ENCODE results near the gene PXDN.

PXDN gene

GRCh38 chr2:1602278-1603010 is 141.9 kb downstream of the PXDN start:
- DNase-seq (ENCODE audit: low read depth in 1 of 2, low spot score in 1 of 2), result no peak

GRCh38 chr2:1601471-1602277 is 142.6 kb downstream of the PXDN start:
- no peak for DNase-seq (ENCODE audit: low read depth in 1 of 2, low spot score in 1 of 2)

- DNase-seq (ENCODE audit: low read depth in 1 of 2, low spot score in 1 of 2), result no peak
Measured at GRCh38 chr2:1601067-1601412, 143.3 kb downstream of the PXDN start.

- no peak for DNase-seq (ENCODE audit: low read depth in 1 of 2, low spot score in 1 of 2)
Measured at GRCh38 chr2:1600191-1601066, 143.9 kb downstream of the PXDN start.

DNA sequence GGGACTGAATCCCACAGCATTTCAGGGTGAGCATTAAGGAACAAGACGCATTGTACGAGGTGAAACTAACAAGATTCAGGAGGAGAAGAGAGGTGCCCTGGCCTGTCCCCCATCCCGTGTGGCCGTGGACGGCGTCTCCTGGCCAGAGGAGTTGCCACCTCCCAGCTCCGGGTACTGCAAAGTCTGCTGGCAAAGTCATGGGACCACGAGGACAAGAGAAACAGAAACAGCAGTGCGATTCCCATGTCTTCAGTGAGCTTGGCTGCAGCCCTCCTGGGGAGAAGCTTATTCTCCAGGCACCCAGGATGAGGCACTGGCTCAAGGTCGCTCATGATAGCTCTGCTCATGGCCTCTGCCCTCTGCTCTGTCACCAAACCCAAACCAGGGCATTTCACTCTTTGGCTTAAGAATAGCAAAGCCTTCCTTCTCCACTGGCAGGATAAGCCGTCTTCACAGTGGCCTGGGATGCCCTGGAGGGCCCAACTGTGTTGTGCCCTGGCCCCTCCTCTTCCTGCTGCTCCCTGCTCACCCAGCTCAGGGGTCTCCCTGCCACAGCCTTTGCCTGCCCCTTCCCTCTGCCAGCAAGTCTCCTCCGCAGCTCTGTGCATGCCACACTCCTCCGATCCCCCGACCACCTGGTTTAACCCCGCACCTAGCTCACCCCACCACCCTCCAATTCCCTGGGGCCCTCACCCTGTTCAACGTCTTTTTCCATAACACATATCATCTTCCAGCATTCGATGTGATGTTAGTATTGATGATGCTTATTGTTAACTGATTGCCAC is 144.8 kb downstream of the PXDN start:
- DNase-seq (ENCODE audit: low read depth in 1 of 2, low spot score in 1 of 2), result no peak

DNA sequence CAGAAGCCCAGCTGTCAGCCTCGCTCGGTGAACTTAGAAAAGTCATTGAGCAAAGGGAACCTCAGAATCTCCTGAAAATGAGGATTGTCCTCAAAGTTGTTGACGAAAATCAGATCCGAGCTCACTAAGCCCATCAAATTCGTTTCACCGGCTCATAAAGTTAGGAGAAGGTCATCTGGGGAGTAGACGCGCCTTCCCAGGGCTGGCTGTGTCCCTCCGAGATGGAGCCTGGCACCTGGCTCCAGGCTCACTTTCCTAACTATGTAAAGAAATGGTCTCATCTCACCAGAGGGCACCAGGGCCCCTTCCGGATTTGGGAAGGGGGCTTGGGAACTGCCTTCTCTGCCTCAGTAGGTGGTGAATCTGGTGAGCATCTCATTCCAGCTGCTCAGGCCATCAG is 145.5 kb downstream of the PXDN start:
- DNase-seq (ENCODE audit: low read depth in 1 of 2, low spot score in 1 of 2), result no peak

DNA sequence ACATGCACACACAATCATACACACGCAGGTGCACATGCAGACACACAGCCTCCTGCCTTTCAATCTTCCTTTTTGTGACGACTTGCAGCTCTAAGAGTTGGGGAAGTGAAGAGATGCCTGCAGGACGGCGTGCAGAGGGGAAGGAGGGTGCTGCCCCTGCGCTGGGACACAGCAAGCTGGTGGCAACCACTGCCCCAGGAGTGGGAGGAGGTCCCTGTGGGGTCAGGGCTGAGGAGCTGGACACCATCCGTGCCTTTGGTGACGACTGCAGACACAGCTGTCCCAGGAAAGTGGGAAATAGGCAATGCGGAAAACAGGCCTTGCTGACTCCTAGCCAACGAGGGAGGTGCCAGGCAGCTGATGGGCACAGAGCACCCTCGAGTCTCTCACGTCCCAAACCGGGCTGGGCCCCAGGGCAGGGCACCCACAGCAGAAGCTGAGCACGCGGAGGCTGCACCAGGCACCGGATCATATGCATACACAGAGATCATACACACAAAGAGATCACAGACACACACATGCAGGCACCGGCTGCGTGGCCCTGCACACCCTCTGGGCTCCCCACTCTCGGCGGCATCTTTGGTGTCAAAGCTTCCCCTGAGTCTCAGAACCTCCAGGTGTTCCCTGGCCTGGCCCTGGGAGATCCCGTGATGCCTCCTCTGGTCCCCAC is 146.1 kb downstream of the PXDN start:
- DNase-seq (ENCODE audit: low read depth in 1 of 2, low spot score in 1 of 2), result no peak

- DNase-seq (ENCODE audit: low read depth in 1 of 2, low spot score in 1 of 2), result no peak
Measured at GRCh38 chr2:1595274-1595673, 149.0 kb downstream of the PXDN start.

DNA sequence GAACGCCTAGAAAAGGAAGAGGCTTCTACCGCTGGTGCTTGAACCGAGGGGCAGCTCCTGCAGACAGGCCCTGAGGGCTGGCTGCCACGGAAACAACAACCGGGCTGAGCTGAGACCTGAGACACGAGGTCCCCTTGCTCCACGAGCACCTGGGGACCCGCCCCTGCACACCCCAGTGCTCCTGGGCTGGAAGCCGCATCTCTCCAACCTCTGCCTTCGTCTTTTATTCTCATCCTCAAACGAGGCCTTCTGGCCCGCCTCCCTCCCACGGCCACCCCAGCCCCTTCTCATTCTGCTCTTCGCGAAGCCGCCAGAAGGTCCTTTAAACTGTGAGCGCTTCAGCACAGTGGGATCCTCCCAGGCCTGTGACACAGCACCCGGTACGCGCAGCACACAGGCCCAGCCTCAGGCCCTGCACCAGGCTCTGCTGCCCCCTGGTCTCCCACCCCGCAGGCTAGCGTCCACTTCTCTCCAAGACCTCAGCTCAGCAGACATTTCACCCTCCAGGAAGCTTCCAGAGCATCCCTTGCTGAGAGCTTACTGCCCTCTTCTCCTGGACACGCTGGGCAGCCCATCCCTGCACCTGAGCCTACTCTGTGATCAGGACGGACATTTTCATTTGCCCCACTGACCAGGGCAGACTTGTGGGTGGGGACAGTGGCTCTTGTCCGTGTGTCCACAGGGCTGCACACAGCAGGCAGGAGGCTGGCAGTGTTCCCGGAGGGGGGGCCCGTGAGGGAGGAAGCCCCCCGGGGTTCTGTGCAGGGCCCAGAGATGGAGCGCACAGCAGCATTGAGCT is 149.7 kb downstream of the PXDN start:
- DNase-seq (ENCODE audit: low read depth in 1 of 2, low spot score in 1 of 2), result no peak

- DNase-seq (ENCODE audit: low read depth in 1 of 2, low spot score in 1 of 2), result no peak
Measured at GRCh38 chr2:1594123-1594372, 150.3 kb downstream of the PXDN start.

DNA sequence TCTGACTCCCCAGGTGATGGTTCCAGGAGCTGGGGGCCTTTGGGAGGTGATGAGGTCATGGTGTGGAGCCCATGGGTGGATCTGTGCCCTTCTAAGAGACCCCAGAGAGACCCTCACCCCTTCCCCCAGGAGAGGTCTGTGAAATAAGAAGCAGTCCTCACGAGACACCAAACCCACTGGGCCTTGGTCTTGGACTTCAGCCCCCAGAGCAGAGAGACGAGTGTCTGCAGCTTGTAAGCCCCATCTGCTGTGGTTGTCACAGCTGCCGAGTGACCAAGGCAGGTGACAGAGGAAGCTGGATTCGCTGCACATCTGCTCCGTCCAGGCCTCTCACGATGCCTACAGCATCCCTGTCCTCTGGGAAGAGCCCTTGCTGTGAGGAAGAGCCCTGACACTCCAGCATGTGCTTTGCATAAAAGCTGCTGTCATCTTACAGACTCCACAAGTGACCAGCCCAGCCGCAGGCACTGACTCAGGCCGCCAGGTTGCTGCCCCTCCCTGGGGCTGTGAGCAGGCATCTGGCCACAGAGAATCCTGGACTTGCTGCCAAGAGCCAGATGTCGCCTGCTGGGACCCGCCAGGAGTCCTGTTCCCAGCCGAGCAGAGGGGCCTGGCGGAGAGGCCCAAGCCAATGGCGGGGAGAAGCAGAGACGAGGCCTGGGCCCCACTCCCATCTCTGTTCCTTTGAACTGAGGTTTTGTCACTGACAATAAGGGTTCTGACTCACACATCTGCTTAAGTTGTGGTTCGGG is 150.8 kb downstream of the PXDN start:
- DNase-seq (ENCODE audit: low read depth in 1 of 2, low spot score in 1 of 2), result no peak

DNA sequence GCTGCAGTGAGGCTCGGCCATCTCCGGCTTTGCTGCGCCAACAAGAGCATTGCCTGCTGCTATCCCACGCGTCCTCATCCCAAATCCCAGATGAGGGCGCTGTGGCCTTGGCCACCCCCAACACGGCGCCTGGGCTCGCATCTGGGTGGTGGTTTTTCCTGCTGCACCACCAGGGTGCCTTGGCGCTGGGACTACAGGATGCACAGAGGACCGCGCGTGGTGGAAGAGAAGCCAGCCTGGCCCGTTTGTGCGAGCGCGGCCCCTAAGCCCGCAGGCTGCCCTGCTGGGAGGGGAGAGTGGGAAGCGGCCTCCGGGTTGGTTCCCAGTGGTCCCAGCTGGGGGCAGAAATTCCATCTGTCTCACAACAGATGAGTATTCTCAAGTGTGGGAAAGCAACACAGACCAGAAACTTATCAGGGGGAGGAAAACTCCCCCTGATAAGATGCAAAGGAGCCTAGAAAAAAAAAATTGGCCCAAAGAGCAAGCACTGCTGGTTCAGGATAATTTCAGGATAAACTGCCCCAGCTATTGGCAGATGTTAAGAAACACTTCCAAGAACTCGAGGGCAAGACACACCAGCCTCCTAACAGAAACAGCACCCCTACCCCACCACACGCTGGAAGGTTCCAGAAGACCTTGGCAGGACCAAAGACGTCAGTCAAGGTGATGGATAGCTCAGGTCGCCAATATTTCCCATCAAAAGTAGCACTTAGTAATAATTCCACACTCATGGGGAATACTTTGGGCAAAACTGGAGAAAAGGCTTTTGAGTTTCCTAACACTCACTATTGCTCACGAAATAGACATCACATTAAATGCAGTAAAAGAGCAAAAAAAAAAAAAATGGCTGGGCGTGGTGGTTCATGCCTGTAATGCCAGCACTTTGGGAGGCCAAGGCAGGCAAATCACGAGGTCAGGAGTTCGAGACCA is 152.1 kb downstream of the PXDN start:
- DNase-seq (ENCODE audit: low read depth in 1 of 2, low spot score in 1 of 2), result no peak

DNA sequence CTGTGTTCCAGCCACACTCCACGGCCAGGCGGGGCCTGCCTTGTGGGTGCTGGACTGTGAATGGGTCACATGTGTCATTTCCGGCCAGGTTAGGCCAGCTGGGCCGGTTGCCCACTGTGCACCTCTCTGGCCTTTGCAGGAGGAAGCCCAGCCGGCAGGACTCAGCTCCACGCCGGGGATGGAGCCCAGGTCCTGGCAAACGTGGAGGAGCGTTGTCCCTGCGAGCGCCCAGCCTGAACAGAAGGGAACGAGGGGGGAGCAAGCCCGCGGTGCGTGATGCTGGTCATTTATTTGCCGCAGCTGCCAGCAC is 152.9 kb downstream of the PXDN start:
- DNase-seq (ENCODE audit: low read depth in 1 of 2, low spot score in 1 of 2), result no peak

DNA sequence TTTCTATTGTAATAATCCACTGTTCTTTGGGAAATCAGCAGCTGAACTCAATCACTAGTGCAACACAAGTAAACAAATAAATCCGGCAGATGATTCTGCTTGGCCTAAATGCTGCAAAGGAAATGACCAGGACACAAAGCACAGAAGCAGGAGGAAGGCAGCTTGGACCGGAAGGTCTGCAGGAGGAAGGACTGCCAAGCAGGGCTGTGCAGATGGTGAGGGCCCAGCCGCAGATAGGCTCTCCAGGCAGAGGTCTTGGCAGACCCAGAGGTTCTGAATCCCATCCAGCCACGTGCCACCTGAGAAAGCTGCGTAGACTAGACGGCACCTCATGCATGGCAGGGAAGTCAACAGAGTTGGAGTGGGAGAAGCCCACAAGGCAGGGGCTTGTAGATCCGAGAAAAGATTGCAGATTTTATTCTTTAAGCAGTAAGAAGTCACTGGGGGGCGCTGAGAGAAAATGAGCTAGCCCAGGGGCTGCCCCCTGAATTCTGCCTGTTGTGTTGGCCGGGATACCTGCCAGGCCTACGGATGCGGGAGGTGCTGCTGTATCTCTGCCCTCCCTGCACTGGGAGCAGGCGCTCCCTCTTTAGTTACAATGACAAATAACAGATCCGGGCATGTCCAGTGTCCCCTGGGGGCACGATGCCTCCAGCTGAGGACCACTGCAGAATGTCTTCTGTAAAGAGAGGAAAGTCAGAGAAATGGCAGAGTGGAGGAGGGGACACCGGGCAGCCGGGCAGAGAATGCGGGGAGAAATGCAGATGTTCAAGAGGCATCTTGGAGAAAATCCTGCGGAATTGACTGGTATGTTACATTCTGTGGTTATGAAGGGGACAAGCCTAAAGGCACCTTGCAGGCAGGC is 153.5 kb downstream of the PXDN start:
- DNase-seq (ENCODE audit: low read depth in 1 of 2, low spot score in 1 of 2), result no peak

DNA sequence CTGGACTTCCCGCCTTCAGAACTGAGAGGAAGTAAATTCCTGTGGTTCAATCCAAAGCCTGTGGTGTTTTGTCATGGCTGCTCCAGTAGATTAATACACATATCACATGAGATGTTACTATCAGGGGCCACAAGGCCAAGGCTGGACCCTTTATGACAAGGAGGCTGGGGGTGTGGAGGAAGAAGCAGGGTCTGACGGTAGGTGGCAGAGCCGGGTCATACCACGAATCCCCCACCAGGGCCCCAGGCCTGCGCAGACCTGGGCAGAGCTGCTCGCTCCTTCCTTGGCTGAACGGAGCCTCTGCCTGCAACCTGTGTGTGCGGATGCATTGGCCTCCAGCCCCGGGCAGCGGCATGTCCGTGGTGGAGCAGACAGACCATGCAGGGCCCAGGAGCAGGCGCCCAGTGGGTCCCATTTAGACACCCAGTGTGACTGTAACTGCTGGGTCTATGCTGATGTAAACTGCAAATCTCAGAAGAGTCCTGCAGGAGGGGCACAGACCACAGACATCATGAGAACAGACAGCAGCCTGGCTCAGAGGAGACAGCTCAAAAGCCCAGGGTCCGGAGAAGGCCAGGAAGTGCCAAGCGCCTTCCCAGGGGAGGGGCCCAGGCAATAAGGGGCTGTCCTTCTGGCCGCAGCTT is 155.2 kb downstream of the PXDN start:
- DNase-seq (ENCODE audit: low read depth in 1 of 2, low spot score in 1 of 2), result no peak

GRCh38 chr2:1588051-1588977 is 156.0 kb downstream of the PXDN start:
- no peak for DNase-seq (ENCODE audit: low read depth in 1 of 2, low spot score in 1 of 2)
